ENCODE measurements around the gene ANO4. TPM values are rescaled to one million over a fixed set of nuclear protein-coding genes. Genes with fewer than 3 reads are reported as not detected.
"Not testable (repeated sequence)": the region's sequence is repeated elsewhere in the genome, so short reads cannot be mapped to it uniquely, and the experiment has no call there.

ANO4 gene
- total RNA-seq, 1 donor from 2014 or later: not detected

DNA sequence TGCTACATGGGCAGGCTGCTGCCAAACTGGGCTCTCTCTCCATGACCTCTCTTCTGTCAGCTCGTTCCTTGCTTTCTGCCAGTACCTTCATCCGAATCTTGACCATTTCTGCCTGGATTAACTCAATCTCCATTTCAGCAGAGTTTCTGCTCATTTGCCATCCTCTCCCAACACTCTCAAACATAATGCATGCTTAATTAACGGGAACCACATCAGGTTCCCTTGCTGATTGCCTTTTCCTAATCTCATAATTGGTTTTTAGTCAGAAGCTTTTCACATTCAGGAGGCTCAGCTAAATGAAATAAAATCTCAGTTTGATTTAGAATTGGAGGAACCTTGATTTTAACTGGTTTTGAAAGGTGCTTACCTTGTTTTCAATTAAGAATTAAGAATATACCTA lies 288.1 kb downstream of the ANO4 start:
- intact Hi-C loops (cut with micrococcal nuclease): no loop called here
- Mint-ChIP-seq H3K36me3 (ENCODE audit: low read depth) (no peaks in the 10 kb centered on the region), H3K4me1 (ENCODE audit: low read depth) (peaks cover 15% of the 10 kb centered on the region), H3K4me3 (ENCODE audit: low read depth) (no peak overlapping the region), H3K27ac (no peak overlapping the region), H3K27me3 (ENCODE audit: low read depth) (peaks cover 4% of the 10 kb centered on the region), H3K9me3 (peaks cover 3% of the 10 kb centered on the region)
- DNase-seq (ENCODE audit: low spot score): no peak

DNA sequence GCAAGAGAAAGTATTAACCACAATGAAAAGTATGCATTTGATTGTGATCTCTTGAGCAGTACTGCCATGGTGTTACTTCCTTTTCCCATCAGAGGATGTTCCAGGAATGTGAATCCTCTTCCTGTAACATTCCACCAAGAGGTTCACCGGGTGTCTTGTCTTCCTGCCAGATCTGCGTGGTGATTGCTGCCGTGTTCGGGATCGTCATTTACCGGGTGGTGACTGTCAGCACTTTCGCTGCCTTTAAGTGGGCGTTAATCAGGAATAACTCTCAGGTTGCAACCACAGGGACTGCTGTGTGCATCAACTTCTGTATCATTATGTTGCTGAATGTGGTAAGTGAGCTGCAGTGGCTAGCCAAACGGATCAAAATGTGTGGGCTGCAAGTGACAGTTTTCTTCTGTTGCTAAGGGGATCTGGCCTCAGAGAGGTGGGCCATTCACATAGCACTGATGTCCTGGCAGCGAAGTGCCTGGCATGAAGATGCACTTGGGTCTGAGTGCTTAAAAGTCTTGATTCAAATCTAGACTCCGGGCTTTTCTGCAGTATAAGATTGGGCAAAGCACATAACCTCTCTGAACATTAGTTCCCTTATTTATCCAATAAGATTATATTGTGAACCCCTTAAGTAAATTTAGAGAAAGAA lies 292.0 kb downstream of the ANO4 start:
- Mint-ChIP-seq H3K9me3 (peaks cover 3% of the 10 kb centered on the region), H3K36me3 (ENCODE audit: low read depth) (no peaks in the 10 kb centered on the region), H3K27ac (no peak overlapping the region), H3K4me3 (ENCODE audit: low read depth) (no peak overlapping the region), H3K27me3 (ENCODE audit: low read depth) (peaks cover 4% of the 10 kb centered on the region), H3K4me1 (ENCODE audit: low read depth) (no peaks in the 10 kb centered on the region)
- DNase-seq (ENCODE audit: low spot score): no peak
- intact Hi-C loops (cut with micrococcal nuclease): no loop called here

DNA sequence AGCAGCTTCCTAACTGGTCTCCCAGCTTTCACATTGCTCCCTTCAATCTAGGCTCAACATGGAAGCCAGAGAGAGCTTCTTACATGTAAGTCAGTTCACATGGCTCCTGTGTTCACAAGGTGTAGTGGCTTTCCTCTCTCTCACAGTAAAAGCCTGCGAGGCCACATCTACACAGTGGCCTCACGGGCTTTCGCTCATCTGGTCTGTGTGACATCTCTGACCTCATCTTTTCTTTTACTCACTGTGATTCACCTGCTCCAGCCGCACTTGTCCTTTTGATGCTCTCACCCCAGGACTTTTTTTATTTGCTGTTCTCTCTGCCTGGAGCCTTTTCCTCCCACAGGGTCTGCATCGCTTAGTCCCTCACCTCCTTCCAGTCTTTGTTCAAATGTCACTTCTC lies 293.3 kb downstream of the ANO4 start:
- no peak overlapping the region for H3K27ac Mint-ChIP-seq

DNA sequence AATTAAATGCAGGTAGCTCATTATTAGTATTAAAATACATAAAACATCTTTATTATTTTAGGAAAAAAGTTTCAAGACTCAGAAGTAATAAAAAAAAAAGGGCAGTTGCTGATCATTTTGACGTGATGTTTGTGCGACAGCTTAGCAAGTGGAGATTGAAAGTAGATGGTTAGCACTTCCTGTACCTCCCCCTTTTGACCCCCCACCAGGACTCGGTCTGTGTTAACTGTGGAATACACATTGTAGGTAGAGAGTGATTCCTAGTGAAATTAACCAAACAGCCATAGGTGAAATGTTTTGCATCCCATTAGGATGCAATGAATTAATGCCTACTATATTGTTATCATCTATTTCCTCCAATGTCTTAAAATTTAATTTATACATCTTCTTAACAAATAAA lies 294.7 kb downstream of the ANO4 start:
- Mint-ChIP-seq H3K4me1 (ENCODE audit: low read depth) (no peaks in the 10 kb centered on the region), H3K36me3 (ENCODE audit: low read depth) (no peaks in the 10 kb centered on the region), H3K27ac (no peak overlapping the region), H3K27me3 (ENCODE audit: low read depth) (peaks cover 4% of the 10 kb centered on the region), H3K9me3 (no peaks in the 10 kb centered on the region), H3K4me3 (ENCODE audit: low read depth) (no peak overlapping the region)
- intact Hi-C loops (cut with micrococcal nuclease): no loop called here
- no peak for DNase-seq (ENCODE audit: low spot score)

More for the DNA sequence above, 293.3 kb downstream of the ANO4 start:
- H3K9me3 Mint-ChIP-seq: no peaks in the 10 kb centered on the region
- H3K27me3 Mint-ChIP-seq (ENCODE audit: low read depth): peaks cover 4% of the 10 kb centered on the region
- intact Hi-C loops (cut with micrococcal nuclease): no loop called here
- no peak overlapping the region for H3K4me3 Mint-ChIP-seq (ENCODE audit: low read depth)
- H3K36me3 Mint-ChIP-seq (ENCODE audit: low read depth): no peaks in the 10 kb centered on the region
- DNase-seq (ENCODE audit: low spot score): no peak
- H3K4me1 Mint-ChIP-seq (ENCODE audit: low read depth): no peaks in the 10 kb centered on the region

DNA sequence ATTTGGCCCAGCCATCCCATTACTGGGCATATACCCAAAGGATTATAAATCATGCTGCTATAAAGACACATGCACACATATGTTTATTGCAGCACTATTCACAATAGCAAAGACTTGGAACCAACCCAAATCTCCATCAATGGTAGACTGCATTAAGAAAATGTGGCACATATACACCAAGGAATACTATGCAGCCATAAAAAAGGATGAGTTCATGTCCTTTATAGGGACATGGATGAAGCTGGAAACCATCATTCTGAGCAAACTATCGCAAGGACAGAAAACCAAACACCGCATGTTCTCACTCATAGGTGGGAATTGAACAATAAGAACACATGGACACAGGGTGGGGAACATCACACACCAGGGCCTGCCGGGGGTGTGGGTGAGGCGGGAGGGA lies 295.6 kb downstream of the ANO4 start:
- H3K4me1 Mint-ChIP-seq (ENCODE audit: low read depth); H3K4me3 Mint-ChIP-seq (ENCODE audit: low read depth); H3K36me3 Mint-ChIP-seq (ENCODE audit: low read depth); intact Hi-C loops (cut with micrococcal nuclease); H3K27ac Mint-ChIP-seq; DNase-seq (ENCODE audit: low spot score); H3K9me3 Mint-ChIP-seq; H3K27me3 Mint-ChIP-seq (ENCODE audit: low read depth): not testable (repeated sequence)

DNA sequence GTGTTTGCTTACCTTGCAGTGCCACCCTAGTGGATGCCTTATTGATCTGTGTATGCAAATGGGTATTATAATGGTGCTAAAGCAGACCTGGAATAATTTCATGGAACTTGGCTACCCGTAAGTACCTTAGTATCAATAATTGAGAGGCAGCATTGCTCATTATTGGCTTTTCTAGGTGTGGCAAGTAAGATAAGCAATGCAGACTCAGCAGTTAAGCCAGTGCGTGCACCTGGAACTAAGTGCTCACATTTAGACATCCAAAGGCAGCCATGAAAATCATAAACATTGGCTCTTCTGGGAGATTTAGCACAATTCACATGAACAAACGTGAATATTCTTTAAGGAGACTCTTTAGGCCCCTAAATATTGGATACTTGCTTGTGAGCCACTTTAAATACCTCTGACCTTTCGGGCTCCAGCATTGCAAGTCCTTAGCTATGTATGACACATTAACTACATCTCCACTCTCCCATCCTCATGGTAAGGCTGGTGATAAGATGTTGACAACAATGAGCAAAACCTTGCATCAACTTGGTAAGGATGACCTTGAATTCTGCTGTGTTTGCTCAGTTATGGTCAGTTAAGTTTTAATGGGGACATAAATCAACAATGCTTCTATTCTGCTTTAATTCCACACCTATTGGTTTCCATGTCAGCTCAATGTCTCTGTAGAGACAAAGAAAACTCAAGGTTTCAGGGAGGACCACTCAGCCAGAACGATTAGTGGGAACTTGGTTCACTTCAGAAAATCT lies 303.4 kb downstream of the ANO4 start:
- Mint-ChIP-seq H3K9me3 (no peaks in the 10 kb centered on the region), H3K27ac (no peak overlapping the region), H3K27me3 (ENCODE audit: low read depth) (no peaks in the 10 kb centered on the region), H3K4me1 (ENCODE audit: low read depth) (no peaks in the 10 kb centered on the region), H3K4me3 (ENCODE audit: low read depth) (no peak overlapping the region), H3K36me3 (ENCODE audit: low read depth) (no peaks in the 10 kb centered on the region)
- intact Hi-C loops (cut with micrococcal nuclease): no loop called here
- DNase-seq (ENCODE audit: low spot score): no peak

DNA sequence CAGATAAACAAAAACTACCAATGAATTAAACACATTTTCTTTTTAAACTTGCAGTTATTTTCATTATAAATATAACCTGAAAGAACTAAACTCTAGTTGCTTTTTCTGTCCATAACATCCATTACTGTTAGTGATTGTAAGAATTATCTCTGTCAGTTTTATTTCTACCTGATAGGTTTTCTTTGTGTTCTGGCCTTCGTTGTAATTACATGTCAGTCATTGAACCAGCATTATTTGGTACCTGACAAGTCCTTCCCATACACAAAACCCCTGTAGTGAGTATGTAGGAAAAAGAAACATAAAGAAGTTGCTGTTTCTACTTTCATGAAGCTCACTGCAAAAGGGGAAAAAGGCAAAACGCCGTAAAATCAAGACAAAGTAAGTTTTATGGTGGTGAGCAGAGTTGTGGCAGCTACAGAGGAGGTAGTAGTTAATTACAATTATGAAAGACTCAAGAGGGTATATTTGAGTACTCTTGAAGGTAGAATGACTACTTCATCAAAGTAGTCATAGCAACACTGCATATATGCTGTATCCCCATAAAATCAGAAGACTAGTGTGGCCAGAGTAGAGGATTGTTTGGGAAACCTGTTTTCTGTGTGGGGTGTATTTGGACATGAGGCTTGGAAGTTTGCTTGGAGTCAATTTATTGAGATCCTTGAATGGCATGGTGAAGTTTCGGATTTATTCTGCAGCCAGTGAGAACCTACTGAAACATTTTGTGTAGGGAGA lies 312.6 kb downstream of the ANO4 start:
- H3K9me3 Mint-ChIP-seq: no peaks in the 10 kb centered on the region
- no peak overlapping the region for H3K4me3 Mint-ChIP-seq (ENCODE audit: low read depth)
- H3K27ac Mint-ChIP-seq: no peak overlapping the region
- intact Hi-C loops (cut with micrococcal nuclease): no loop called here
- no peaks in the 10 kb centered on the region for H3K27me3 Mint-ChIP-seq (ENCODE audit: low read depth)
- no peaks in the 10 kb centered on the region for H3K36me3 Mint-ChIP-seq (ENCODE audit: low read depth)
- no peak for DNase-seq (ENCODE audit: low spot score)
- no peaks in the 10 kb centered on the region for H3K4me1 Mint-ChIP-seq (ENCODE audit: low read depth)

DNA sequence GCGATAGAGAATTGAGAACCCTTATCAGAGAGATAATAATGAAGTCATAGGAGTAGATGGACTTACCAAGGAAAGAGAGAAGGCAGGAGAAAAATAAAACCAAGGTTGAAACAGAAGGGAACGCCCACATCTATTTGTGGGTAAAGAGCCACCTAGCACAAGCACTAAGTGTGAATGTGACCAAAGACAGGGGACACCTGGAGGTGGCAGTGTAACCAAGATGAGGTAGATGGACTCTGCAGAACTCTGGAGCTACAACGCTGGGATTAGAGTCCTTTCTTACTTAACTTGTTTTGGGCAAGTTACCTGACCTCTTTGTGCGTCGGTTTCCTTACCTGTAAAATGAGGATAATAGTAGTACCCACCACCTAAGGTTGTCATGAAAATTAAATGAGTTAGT lies 313.6 kb downstream of the ANO4 start:
- intact Hi-C loops (cut with micrococcal nuclease): no loop called here
- no peak for DNase-seq (ENCODE audit: low spot score)
- Mint-ChIP-seq H3K27ac (no peak overlapping the region), H3K4me3 (ENCODE audit: low read depth) (no peak overlapping the region), H3K36me3 (ENCODE audit: low read depth) (no peaks in the 10 kb centered on the region), H3K27me3 (ENCODE audit: low read depth) (no peaks in the 10 kb centered on the region), H3K4me1 (ENCODE audit: low read depth) (no peaks in the 10 kb centered on the region), H3K9me3 (no peaks in the 10 kb centered on the region)

DNA sequence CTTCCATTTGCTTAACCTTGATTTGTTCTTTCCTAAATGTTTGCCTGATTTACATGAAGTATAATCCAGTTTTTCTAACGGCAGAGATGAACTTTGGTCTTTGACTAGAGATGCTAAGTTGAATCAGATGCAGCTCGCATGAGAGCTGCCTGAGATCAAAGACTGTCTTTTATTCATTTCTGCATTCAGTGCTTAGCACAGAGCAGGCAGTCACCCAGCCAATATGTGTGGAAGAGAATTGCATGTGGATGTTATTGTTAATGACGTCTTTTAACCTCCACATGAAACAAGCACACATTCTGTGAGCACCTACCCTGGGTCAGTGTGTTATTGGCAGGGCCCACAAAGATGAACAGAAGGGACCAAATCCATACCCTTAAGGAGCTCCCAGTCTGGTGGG lies 316.3 kb downstream of the ANO4 start:
- no peaks in the 10 kb centered on the region for H3K27me3 Mint-ChIP-seq (ENCODE audit: low read depth)
- H3K4me1 Mint-ChIP-seq (ENCODE audit: low read depth): no peaks in the 10 kb centered on the region
- intact Hi-C loops (cut with micrococcal nuclease): no loop called here
- H3K27ac Mint-ChIP-seq: no peak overlapping the region
- no peaks in the 10 kb centered on the region for H3K36me3 Mint-ChIP-seq (ENCODE audit: low read depth)
- no peak for DNase-seq (ENCODE audit: low spot score)
- H3K9me3 Mint-ChIP-seq: no peaks in the 10 kb centered on the region
- no peak overlapping the region for H3K4me3 Mint-ChIP-seq (ENCODE audit: low read depth)

DNA sequence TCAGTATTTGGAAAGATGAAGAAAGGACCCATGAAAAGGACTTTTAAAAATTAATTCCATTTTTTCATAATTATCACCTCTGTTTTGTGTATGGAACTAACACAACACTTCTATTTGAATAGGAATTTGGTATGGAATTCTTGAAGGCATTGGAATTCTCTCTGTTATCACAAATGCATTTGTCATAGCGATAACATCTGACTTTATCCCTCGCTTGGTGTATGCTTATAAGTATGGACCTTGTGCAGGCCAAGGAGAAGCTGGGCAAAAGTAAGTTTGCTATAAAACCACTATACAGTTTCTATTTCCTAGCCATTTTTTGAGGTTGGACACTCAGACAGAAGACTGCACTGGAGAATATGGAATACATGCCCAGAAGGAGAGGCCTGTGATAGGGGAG lies 316.9 kb downstream of the ANO4 start:
- intact Hi-C loops (cut with micrococcal nuclease): no loop called here
- Mint-ChIP-seq H3K4me1 (ENCODE audit: low read depth) (no peaks in the 10 kb centered on the region), H3K27ac (no peak overlapping the region), H3K27me3 (ENCODE audit: low read depth) (no peaks in the 10 kb centered on the region), H3K4me3 (ENCODE audit: low read depth) (no peak overlapping the region), H3K36me3 (ENCODE audit: low read depth) (no peaks in the 10 kb centered on the region), H3K9me3 (no peaks in the 10 kb centered on the region)
- no peak for DNase-seq (ENCODE audit: low spot score)

DNA sequence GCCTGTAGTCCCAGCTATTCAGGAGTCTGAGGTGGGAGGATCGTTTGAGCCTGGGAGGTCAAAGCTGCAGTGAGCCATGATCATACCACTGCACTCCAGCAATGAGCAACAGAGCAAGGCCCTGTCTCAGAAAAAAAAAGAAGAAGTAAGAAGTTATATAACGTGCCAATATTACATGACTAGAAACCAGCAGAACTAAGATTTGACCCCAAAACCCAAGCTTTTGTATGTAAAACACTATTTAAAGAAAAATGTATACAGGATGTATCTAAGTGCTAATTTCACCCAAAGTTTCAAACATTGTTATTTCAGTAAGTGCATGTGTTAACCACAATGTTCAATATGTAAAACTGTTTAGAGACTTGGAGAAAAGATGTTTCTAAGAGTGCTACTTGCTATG lies 320.8 kb downstream of the ANO4 start:
- Mint-ChIP-seq H3K27me3 (ENCODE audit: low read depth) (no peaks in the 10 kb centered on the region), H3K4me1 (ENCODE audit: low read depth) (no peaks in the 10 kb centered on the region), H3K9me3 (no peaks in the 10 kb centered on the region), H3K27ac (no peak overlapping the region), H3K4me3 (ENCODE audit: low read depth) (no peak overlapping the region), H3K36me3 (ENCODE audit: low read depth) (no peaks in the 10 kb centered on the region)
- intact Hi-C loops (cut with micrococcal nuclease): no loop called here
- DNase-seq (ENCODE audit: low spot score): no peak

DNA sequence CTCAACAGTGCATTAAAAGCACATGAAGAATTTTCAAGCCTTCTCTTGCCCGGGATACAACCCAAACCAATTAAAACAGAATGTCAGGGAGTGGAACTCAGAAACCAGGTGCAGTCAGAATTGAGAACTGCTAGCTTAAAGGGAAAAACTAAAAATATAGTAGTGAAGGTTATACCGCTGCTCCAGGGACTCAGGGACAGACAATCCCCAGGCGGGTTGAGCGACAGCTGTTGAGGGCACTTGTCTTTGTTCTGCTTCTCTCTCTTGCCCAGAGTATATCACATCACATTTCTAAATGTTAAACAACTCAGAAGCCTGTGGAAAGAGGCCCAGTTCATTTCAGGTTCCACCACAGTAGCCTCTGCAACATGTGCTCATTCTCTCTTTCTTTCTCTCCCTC lies 322.3 kb downstream of the ANO4 start:
- H3K27me3 Mint-ChIP-seq (ENCODE audit: low read depth): no peaks in the 10 kb centered on the region
- intact Hi-C loops (cut with micrococcal nuclease): no loop called here
- no peak for DNase-seq (ENCODE audit: low spot score)
- H3K27ac Mint-ChIP-seq: no peak overlapping the region
- H3K36me3 Mint-ChIP-seq (ENCODE audit: low read depth): no peaks in the 10 kb centered on the region
- no peaks in the 10 kb centered on the region for H3K4me1 Mint-ChIP-seq (ENCODE audit: low read depth)
- no peak overlapping the region for H3K4me3 Mint-ChIP-seq (ENCODE audit: low read depth)
- no peaks in the 10 kb centered on the region for H3K9me3 Mint-ChIP-seq

DNA sequence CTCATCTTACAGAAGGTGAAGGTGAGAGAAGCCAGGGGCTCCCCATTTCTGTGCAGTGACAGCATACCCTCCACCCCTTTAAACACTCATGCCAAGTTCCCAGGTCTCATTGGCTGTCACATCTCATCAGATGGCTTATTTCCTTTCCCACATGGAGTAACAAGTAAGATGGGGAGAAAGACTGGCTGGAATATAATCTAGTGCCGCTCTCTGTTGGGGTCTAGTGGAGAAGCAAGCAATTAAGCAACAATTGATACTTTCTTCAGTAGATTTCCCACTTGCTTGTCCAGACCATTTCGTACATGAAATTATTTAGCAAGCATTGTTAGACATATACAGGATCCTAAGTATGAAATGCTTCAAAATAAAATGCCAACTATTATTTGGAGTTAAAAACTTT lies 323.3 kb downstream of the ANO4 start:
- no peak overlapping the region for H3K4me3 Mint-ChIP-seq (ENCODE audit: low read depth)
- DNase-seq (ENCODE audit: low spot score): no peak
- no peaks in the 10 kb centered on the region for H3K27me3 Mint-ChIP-seq (ENCODE audit: low read depth)
- H3K27ac Mint-ChIP-seq: no peak overlapping the region
- H3K36me3 Mint-ChIP-seq (ENCODE audit: low read depth): no peaks in the 10 kb centered on the region
- H3K9me3 Mint-ChIP-seq: no peaks in the 10 kb centered on the region
- intact Hi-C loops (cut with micrococcal nuclease): no loop called here
- H3K4me1 Mint-ChIP-seq (ENCODE audit: low read depth): no peaks in the 10 kb centered on the region

All from activated T-helper 2 cell treated with anti-CD3 and anti-CD28 coated beads, Interferon-gamma antibody, Interleukin-2, Interleukin-4, amounts not matched to agents 10 μg/mL and 5 μg/mL and 100 μg/mL, durations not matched to agents 14 hours and 24 hours and 36 hours (primary cell).